HG02870 (cell line): Measurements from ENCODE around the gene TMEM79.

Experiments used
- ATAC-seq: cut with Tn5 transposase; IDR thresholded peaks from one replicate; pipeline ENCODE4 v1.9.1; 2021; ENCODE audit warnings: mild to moderate bottlenecking, moderate library complexity; ENCODE audit not compliant: unreplicated experiment

The TMEM79 gene

GRCh38 chr1:156262461-156263287 is 21.5 kb upstream of the TMEM79 start:
- no peak for ATAC-seq

DNA sequence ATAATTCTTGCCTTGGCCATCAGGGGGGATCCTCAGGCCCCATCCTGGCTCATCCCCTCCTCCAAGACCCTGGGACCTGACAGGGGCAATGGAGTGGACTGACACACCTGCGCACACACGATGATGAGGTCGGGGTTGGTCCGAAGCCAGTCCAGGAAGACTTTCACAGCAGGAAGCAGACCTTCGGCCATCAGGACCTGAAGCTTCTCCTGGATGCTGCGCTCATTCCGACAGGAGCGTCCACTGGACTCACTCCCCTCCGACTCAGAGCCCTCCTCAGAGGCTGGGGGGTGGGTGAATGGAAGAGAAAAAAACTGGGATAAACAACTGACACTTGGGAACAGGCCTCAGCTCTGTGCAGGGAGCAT is 20.9 kb upstream of the TMEM79 start:
- no peak for ATAC-seq

- no peak for ATAC-seq
Observed at GRCh38 chr1:156266051-156266450, 18.1 kb upstream of the TMEM79 start.

DNA sequence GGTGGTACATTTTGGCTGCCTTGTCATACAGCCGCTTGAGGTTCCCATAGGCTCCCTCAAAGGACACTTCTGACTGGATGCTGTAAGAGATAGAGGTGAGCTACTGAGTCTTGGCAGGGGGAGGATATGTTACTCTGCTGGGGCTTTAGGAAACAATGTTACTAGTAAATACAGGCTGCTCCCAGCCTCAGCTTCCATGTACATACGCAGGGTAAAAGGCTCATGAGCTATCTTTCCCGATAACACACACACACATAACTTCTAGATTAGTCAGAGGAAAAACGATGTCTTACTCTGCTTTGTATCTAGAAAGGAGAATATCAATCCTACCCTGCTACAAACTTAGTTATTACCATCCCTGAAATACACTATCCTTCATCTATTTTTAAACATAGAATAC is 15.8 kb upstream of the TMEM79 start:
- ATAC-seq: no peak

- ATAC-seq: no peak
Observed at GRCh38 chr1:156270314-156270713, 13.8 kb upstream of the TMEM79 start.

GRCh38 chr1:156276532-156276931 is 7.6 kb upstream of the TMEM79 start:
- no peak for ATAC-seq

GRCh38 chr1:156276966-156277381 is 7.2 kb upstream of the TMEM79 start:
- no peak for ATAC-seq

- no peak for ATAC-seq
Observed at GRCh38 chr1:156279837-156280236, 4.3 kb upstream of the TMEM79 start.

DNA sequence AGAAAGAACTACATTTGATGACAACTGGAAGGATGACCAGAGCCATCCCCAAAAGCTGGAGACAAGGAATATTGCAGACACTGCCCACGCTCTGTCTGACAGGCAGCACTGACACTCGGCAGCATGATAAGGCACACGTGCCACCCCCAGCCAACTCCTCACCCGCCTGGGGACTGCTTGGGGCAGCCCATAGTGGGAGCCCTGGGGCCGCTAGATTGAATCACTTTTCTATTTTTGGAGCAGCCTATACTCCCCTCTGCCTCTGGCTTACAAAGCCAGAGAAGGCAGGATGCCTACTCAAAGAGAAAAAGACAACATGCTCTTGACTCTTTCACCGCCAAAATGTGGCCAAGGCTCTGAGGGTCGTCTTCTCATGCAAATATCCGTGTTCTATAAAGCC is 2.8 kb upstream of the TMEM79 start:
- ATAC-seq: no peak

DNA sequence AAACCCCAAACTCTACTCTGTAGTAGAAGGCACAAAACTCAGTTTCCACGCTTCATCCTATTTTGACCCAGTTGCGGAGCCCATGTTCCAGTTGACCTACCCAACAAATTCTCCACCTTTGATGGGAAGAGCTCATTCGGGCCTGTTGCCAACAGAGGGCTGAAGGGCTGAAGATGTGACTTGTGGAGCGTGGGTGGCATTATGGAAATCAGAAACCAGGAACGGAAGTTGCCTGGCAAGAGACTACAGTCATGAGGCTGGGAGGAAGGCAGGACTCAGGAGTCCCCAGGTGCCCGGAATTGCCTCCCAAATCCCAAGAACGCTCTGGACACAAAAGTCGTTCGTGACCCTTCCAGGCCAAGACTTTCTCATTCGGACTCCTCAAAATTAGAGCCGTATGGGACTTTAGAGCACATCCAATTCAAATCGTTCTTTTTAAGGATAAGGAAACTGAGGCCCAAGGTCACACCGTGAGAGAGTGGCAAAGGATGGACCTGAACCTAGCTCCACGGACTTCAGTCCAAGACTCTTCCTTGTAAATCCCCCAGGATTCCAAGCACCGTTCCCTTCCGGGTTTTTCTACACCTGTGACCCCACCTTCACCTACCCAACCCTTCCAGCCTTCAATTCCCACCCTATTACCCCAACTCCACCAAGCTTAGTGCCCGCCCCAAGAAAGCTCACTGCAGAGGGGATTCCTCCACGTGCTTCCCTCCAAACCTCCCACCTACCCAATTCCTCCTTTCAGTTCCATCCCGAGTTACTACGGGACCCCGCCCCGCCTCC is 2.2 kb upstream of the TMEM79 start:
- no peak for ATAC-seq

GRCh38 chr1:156282479-156283222 is 1.5 kb upstream of the TMEM79 start, which contains the start of gene SMG5:
Gene SMG5 (minus strand): TSS chr1:156282825. CDS start chr1:156282680, 145 bp downstream.
- peak; percentile 73 for ATAC-seq

GRCh38 chr1:156283521-156283920 is 604 bp upstream of the TMEM79 start:
- no peak for ATAC-seq

GRCh38 chr1:156284757-156285156 is 632 bp downstream of the TMEM79 start:
- no peak for ATAC-seq

DNA sequence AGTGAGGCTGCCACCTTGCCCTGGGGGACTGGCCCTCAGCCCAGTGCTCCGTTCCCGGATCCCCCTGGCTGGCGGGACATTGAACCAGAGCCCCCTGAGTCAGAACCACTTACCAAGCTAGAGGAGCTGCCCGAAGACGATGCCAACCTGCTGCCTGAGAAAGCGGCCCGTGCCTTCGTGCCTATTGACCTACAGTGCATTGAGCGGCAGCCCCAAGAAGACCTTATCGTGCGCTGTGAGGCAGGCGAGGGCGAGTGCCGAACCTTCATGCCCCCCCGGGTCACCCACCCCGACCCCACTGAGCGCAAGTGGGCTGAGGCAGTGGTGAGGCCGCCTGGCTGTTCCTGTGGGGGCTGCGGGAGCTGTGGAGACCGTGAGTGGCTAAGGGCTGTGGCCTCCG is 1.3 kb downstream of the TMEM79 start:
- ATAC-seq: no peak

GRCh38 chr1:156286061-156286460 is 1.9 kb downstream of the TMEM79 start:
- ATAC-seq: no peak

- ATAC-seq: no peak
Observed at GRCh38 chr1:156289857-156290256, 5.7 kb downstream of the TMEM79 start.

DNA sequence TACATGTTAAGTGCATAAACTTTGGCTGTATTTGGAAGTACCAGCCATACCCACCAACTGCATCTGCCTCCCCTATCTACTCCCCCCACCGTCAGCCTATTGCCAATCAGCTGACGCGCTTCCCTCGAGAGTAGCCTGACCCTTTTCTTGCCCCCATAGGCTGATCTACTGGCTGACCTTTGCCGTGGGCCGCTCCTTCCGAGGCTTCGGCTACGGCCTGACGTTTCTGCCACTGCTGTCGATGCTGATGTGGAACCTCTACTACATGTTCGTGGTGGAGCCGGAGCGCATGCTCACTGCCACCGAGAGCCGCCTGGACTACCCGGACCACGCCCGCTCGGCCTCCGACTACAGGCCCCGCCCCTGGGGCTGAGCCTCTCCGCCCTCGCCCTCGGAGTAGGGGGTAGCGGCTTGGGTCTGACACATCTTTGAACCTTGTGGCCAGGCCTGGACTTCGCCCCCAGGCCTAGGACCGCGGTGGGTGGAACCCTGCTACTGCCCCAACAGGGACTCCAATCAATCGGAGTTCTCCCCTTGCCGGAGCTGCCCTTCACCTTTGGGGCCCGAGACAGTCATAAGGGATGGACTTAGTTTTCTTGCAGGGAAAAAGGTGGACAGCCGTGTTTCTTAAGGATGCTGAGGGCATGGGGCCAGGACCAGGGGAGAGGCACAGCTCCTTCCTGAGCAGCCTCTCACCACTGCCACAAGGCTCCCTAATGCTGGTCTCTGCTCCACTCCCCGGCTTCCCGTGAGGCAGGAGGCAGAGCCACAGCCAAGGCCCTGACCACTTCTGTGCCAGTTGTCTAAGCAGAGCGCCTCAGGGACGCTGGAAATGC is 7.3 kb downstream of the TMEM79 start:
- ATAC-seq: no peak

- no peak for ATAC-seq
Observed at GRCh38 chr1:156293098-156293434, 8.9 kb downstream of the TMEM79 start.

GRCh38 chr1:156293895-156294294 is 9.8 kb downstream of the TMEM79 start:
- ATAC-seq: no peak

DNA sequence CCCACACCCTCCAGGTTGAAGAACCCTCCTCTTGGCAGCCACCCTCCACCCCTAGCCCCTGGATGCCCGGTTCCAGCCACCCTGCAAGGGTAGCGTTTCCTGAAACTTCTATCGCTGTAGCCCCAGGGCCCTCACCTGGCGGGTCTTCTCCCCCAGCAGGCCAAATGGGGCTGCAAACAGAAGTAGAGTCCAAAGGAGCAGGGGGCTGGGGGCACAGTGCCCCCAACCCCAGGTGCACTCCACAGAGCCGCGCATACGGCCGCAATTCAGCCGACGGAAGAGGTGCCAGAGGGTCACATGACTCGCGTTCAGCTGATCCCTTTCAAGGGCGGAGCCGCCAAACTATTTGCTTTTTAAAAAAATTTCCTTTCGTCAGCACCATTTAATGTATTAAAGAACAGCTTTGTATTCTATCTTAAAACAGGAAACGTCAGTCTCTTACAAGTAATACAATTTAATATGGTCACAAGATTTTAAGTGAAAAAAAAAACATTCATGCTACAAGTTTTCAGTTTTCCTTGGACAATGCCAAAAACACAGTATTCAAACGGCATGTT is 11.3 kb downstream of the TMEM79 start, which contains the start of gene GLMP:
GLMP (minus strand) TSS at position 289 of the 557 bp plus-strand sequence; CDS start at position 255, 34 bp downstream.
- ATAC-seq: peak; percentile 45
